ENCODE results near the gene TAS2R50. TPM values are rescaled to one million over a fixed set of nuclear protein-coding genes. Genes with fewer than 3 reads are reported as not detected.

TAS2R50 gene
- polyA plus RNA-seq, 1 experiment: 0.24 TPM

DNA sequence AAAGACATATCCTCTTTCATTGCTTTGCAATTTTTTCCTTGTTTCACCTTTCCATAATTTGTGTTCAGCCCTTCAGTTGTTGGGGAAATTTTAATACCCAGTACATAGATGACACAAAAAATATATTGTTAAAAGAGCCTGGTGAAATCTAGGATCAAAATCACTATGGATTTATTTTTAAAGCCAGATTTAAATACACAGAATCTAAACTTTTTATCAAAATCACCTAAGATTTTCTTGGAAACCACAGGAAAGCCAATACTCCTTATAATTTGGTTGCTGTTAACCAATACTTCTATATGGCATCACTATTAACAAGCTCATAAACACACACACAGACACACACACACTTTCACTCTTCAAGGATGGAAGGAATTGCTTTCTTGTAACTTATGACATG lies 11.5 kb upstream of the TAS2R50 start, which contains the start of gene TAS2R20:
TAS2R20 (minus strand) TSS at position 101 of the 400 bp plus-strand sequence. CDS start 429 bp downstream, outside the sequence.
- TF ChIP-seq, protein P1, sequence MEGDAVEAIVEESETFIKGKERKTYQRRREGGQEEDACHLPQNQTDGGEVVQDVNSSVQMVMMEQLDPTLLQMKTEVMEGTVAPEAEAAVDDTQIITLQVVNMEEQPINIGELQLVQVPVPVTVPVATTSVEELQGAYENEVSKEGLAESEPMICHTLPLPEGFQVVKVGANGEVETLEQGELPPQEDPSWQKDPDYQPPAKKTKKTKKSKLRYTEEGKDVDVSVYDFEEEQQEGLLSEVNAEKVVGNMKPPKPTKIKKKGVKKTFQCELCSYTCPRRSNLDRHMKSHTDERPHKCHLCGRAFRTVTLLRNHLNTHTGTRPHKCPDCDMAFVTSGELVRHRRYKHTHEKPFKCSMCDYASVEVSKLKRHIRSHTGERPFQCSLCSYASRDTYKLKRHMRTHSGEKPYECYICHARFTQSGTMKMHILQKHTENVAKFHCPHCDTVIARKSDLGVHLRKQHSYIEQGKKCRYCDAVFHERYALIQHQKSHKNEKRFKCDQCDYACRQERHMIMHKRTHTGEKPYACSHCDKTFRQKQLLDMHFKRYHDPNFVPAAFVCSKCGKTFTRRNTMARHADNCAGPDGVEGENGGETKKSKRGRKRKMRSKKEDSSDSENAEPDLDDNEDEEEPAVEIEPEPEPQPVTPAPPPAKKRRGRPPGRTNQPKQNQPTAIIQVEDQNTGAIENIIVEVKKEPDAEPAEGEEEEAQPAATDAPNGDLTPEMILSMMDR (IDR thresholded peaks at IDR 0.05; ENCODE audit: low read depth, low read length): no peak
- ChIA-PET CTCF (no interaction called here), POLR2A (no interaction called here)
- no peaks in the 10 kb centered on the region for H3K9me3 ChIP-seq (ENCODE audit: control insufficient read depth, insufficient read depth, low read length)
- no peak within 1 kb of the TSS for H3K27ac ChIP-seq (ENCODE audit: low read depth, low read length)
- H3K27me3 ChIP-seq (ENCODE audit: control insufficient read depth, insufficient read depth, low read length): no peaks in the 10 kb centered on the region
- H3K4me3 ChIP-seq (ENCODE audit: low read depth, low read length): no peak within 1 kb of the TSS
- DNase-seq (ENCODE audit: low read depth, low spot score): no peak

DNA sequence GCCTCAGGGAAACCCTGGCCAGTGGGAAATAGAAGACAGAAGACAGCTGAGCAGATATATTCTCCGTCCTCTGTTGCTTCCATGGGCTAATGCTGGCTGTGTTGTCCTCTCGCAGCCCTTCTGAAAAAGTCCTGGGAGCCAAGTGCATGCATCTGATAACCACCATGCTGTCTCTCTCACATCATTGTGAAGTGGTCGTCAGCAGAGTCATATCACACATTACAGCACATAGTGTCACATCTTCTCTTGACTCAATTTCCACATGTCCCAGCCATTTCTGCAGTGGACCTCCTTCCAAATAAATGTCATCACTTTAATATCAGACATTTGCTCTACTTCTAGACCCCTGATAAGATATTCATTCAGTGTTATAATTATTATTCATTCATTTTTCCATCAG lies 7.6 kb upstream of the TAS2R50 start:
- Histone ChIP-seq H3K27ac (ENCODE audit: low read depth, low read length) (no peak overlapping the region), H3K27me3 (ENCODE audit: control insufficient read depth, insufficient read depth, low read length) (no peaks in the 10 kb centered on the region), H3K4me3 (ENCODE audit: low read depth, low read length) (no peak overlapping the region), H3K9me3 (ENCODE audit: control insufficient read depth, insufficient read depth, low read length) (no peaks in the 10 kb centered on the region)
- TF ChIP-seq, protein P1 (IDR thresholded peaks at IDR 0.05; ENCODE audit: low read depth, low read length): no peak
- CTCF ChIA-PET: no interaction called here
- no peak for DNase-seq (ENCODE audit: low read depth, low spot score)
- POLR2A ChIA-PET: no interaction called here

DNA sequence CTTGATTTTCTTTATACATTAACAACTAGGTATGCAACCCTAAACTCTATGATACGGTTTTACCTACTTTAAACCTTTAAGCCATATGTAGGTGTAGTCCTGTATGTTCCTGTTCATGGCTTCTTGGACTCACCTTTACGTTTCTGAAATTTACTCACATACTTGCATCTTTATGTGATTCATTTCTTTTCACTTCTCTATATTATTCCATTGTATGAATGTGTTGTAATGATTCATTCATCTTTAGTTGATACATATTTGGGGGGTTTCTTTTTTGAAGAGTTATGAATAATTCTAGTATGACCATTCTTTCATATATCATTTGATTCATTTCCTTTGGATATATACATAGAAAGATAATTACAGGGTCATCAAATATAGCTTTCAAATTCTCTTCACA lies 2.4 kb upstream of the TAS2R50 start:
- TF ChIP-seq, protein P1 (IDR thresholded peaks at IDR 0.05; ENCODE audit: low read depth, low read length): no peak
- POLR2A ChIA-PET: no interaction called here
- Histone ChIP-seq H3K9me3 (ENCODE audit: control insufficient read depth, insufficient read depth, low read length) (no peaks in the 10 kb centered on the region), H3K4me3 (ENCODE audit: low read depth, low read length) (no peak overlapping the region), H3K27me3 (ENCODE audit: control insufficient read depth, insufficient read depth, low read length) (no peaks in the 10 kb centered on the region), H3K27ac (ENCODE audit: low read depth, low read length) (no peak overlapping the region)
- DNase-seq (ENCODE audit: low read depth, low spot score): no peak
- CTCF ChIA-PET: no interaction called here

DNA sequence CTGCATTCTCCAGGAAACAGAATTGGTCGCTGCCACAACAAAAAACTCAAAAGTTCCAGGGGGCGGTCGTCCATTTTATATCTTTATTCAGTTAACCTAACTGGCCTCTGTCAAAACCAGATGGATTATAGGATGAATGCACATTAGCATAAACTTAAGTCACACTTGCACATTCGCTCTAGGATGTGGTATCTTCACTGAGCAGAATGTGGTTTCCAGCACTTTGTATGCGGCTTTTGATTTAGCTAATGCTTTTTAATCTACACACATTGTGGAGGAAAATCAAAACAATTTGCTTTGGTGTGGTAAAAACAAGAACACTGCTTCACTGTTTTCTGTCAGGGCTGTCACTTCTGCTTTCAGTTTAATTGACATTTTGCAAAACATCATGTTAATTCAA lies 4.5 kb downstream of the TAS2R50 start:
- POLR2A ChIA-PET: no interaction called here
- CTCF ChIA-PET: no interaction called here
- Histone ChIP-seq H3K9me3 (ENCODE audit: control insufficient read depth, insufficient read depth, low read length) (no peaks in the 10 kb centered on the region), H3K27ac (ENCODE audit: low read depth, low read length) (no peak overlapping the region), H3K27me3 (ENCODE audit: control insufficient read depth, insufficient read depth, low read length) (no peaks in the 10 kb centered on the region), H3K4me3 (ENCODE audit: low read depth, low read length) (no peak overlapping the region)
- TF ChIP-seq, protein P1 (IDR thresholded peaks at IDR 0.05; ENCODE audit: low read depth, low read length): no peak
- no peak for DNase-seq (ENCODE audit: low read depth, low spot score)

DNA sequence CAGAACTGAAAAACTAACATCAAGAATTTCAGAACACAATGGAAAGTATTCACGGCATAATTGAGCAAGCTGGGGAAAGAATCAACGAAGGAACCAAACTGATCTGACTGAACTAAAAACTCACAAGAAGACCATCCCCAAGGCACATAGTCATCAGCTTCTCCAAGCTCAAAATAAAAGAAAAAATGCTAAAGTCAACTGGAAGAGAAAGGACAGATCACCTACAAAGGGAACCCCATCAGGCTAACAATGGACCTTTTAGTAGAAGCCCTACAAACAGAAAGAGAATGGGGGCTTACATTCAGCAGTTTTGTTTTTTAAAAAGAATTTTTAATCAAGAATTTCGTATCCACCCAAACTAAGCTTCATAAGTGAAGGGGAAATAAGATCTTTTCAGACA lies 11.7 kb downstream of the TAS2R50 start:
- CTCF ChIA-PET: no interaction called here
- Histone ChIP-seq H3K9me3 (ENCODE audit: control insufficient read depth, insufficient read depth, low read length) (no peaks in the 10 kb centered on the region), H3K27me3 (ENCODE audit: control insufficient read depth, insufficient read depth, low read length) (no peaks in the 10 kb centered on the region), H3K27ac (ENCODE audit: low read depth, low read length) (no peak overlapping the region), H3K4me3 (ENCODE audit: low read depth, low read length) (no peak overlapping the region)
- DNase-seq (ENCODE audit: low read depth, low spot score): no peak
- TF ChIP-seq, protein P1 (IDR thresholded peaks at IDR 0.05; ENCODE audit: low read depth, low read length): no peak
- POLR2A ChIA-PET: no interaction called here
